ENCODE data around the gene CCDC57.

Gene CCDC57

DNA sequence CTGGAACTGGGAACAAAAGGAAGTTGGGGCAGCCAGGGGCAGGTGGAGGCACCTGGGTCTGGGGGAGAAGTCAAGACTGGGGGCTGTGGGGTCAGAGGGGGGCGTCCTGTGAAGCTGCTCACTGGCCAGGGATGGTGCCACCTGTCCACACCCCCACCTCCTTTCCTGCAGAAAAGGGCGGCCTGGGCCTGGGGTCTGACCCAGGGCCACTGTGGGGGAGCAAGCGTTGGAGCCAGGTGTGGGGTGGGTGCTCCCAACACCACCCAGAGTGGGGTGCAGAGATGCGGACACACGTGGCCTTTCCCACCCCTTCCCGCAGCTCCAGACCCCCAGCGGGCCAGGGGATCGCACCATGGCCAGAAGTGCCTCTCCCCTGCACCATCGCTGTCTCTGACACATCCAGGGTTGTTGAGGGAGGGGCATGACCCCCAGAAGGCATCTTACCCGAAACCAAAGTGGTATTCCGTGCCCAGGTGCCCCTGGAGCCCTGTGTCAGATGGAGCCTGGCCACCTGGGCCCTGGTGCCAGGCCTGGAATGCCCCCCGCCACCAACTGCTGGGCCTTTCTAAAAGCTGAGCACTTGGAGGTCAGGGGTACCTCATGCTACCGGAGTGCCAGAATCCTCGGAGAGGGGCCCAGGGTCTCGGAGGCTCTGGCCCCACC is 13.6 kb upstream of the CCDC57 start:
- H3K4me3 ChIP-seq (ENCODE audit: low read depth, low read length), result no peak overlapping the region
- TF ChIP-seq, protein P1, sequence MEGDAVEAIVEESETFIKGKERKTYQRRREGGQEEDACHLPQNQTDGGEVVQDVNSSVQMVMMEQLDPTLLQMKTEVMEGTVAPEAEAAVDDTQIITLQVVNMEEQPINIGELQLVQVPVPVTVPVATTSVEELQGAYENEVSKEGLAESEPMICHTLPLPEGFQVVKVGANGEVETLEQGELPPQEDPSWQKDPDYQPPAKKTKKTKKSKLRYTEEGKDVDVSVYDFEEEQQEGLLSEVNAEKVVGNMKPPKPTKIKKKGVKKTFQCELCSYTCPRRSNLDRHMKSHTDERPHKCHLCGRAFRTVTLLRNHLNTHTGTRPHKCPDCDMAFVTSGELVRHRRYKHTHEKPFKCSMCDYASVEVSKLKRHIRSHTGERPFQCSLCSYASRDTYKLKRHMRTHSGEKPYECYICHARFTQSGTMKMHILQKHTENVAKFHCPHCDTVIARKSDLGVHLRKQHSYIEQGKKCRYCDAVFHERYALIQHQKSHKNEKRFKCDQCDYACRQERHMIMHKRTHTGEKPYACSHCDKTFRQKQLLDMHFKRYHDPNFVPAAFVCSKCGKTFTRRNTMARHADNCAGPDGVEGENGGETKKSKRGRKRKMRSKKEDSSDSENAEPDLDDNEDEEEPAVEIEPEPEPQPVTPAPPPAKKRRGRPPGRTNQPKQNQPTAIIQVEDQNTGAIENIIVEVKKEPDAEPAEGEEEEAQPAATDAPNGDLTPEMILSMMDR (IDR thresholded peaks at IDR 0.05; ENCODE audit: low read depth, low read length), result no peak

DNA sequence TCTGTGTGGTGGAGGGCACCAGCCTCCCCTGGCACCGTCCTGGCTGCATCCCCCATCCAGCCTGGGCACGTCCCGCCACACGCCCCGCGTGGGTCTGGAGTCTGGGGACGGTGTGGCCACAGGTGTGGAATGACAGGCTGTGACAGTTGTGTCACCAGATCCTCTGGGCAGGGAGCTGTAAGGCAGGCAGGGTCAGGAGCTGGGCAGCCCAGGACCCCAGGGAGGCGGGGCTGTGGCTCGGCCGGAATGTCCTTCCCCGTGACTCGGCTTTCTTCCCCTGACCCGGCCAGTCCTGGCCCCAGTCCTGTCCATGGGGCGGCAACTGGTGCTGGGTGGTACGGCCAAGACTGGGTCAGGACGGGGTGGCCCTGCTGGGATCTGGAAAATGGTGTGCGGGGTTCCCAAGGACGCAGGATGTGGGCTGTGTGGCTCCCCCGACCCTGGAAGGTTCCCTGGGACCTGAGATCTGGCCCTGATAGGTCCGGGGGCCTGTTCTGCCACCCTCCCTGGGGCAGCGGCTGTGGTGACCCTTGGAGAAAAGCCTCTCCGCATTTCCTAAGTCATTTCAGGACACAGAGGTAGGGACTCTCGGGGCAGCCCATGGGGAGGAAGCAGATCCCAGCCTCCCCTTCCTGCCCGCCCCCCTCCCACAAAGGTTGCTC is 12.9 kb upstream of the CCDC57 start:
- H3K4me3 ChIP-seq (ENCODE audit: low read depth, low read length), result no peak overlapping the region
- TF ChIP-seq, protein P1 (IDR thresholded peaks at IDR 0.05; ENCODE audit: low read depth, low read length), result no peak

DNA sequence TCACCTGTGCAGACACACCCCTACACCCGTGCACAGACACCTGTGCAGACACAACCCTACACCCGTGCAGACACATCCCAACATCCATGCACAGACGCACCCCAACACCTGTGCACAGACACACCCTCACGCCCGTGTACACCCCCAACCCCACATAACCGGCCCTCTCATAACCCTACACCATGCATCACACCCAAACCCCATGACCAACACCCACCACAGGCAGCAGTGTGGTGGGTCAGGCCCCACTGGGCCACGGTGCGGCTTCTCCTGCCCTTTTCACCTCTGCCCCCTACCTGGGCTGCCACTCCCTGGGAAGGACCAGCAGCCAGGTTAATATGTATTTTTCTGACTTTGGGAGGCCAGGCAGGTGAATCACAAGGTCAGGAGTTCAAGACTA is 12.0 kb upstream of the CCDC57 start:
- no peak overlapping the region for H3K4me3 ChIP-seq (ENCODE audit: low read depth, low read length)
- TF ChIP-seq, protein P1 (IDR thresholded peaks at IDR 0.05; ENCODE audit: low read depth, low read length), result no peak

DNA sequence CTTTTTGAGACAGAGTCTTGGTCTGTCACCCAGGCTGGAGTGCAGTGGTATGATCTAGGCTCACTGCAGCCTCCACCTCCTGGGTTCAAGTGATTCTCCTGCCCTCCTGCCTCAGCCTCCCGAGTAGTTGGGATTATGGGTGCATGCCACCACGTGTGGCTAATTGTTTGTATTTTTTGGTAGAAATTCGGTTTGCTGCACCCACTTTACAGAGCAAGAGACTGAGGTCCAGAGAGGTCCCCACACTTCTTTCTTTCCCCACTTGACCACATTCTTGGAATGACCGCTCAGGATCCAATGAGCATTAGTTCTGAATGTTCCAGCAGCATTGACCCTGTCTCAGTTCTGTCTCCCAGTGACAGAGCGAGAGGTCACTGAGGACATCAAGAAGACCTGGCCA is 10.9 kb upstream of the CCDC57 start:
- no peak overlapping the region for H3K4me3 ChIP-seq (ENCODE audit: low read depth, low read length)
- TF ChIP-seq, protein P1 (IDR thresholded peaks at IDR 0.05; ENCODE audit: low read depth, low read length), result no peak

DNA sequence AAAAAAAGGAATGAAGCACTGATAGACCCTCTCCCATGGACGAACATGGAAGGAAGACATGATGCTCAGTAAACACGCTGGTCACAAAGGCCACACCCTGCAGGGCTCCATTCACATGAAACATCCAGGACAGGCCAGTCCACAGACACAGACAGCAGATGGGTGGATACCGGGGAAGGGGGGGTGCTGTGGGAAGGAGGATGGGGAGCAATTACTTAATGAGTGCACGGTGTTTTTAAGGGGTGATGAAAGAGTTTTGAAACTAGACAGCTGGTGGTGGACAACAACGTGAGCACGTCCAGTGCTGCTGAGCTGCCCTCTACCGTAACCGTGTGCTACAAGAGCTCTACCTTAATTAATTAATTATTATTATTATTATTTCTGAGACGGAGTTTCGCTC is 10.2 kb upstream of the CCDC57 start:
- TF ChIP-seq, protein P1 (IDR thresholded peaks at IDR 0.05; ENCODE audit: low read depth, low read length), result no peak
- H3K4me3 ChIP-seq (ENCODE audit: low read depth, low read length), result no peak overlapping the region

DNA sequence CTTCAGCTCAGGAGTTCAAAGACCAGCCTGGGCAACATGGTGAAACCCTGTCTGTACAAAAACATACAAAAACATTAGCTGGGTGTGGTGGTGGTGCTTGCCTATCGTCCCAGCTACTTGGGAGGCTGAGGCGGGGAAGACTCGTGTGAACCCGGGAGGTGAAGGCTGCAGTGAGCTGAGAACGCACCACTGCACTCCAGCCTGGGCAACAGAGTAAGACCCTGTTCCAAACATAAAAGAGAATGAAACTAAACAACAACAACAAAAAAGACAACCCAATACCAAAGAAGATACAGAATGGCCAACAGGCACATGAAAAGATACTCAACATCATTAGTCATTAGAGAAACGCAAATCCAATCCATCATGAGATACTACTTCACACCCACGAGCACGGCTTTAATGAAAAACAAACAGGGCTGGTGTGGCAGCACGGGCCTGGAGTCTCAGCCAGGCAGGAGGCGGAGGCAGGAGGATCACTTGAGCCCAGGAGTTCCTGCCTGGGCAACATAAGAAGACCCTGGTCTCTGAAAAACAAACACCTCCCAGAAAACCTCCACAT is 8.8 kb upstream of the CCDC57 start:
- TF ChIP-seq, protein P1 (IDR thresholded peaks at IDR 0.05; ENCODE audit: low read depth, low read length), result no peak
- no peak overlapping the region for H3K4me3 ChIP-seq (ENCODE audit: low read depth, low read length)

All from WI38 (cell line).